HEK293 (cell line): Measurements from ENCODE around the gene FAM221B.

Experiments used
- CTCF ChIA-PET: fragments of 350-600 bp; formaldehyde crosslinking; extraction: SDS; loops from one replicate; lab custom pipeline; 2021; ENCODE audit warnings: antibody characterized with exemption; lab: Yijun Ruan, JAX
- POLR2A ChIA-PET: fragments of 300-600 bp; formaldehyde crosslinking; extraction: SDS; loops from one replicate; lab custom pipeline; 2020; ENCODE audit warnings: antibody characterized with exemption, inconsistent platforms; lab: Yijun Ruan, JAX
- H3K27ac ChIP-seq: fragments of 200-500 bp; sonication (Bioruptor generic); 2 replicates; pipeline ENCODE4 v1.5.1; 2014; ENCODE audit warnings: low read depth, low read length, control low read depth, inconsistent platforms; ENCODE audit errors: extremely low read depth
- H3K36me3 ChIP-seq, 2 experiments: fragments of 200-500 bp in 1 of 2; sonication (Bioruptor generic) in 1 of 2; 1 replicate in 1 of 2; 2 replicates in 1 of 2; pipeline ENCODE4 v1.5.1; 2014 to 2017; ENCODE audit warnings: inconsistent platforms in 2 of 2, low read length in 2 of 2; ENCODE audit not compliant: control insufficient read depth in 2 of 2, insufficient read depth in 1 of 2
- H3K4me1 ChIP-seq: fragments of 200-500 bp; sonication (Bioruptor generic); 2 replicates; pipeline ENCODE4 v1.5.1; 2014; ENCODE audit warnings: mild to moderate bottlenecking, low read length, inconsistent platforms; ENCODE audit not compliant: control insufficient read depth, insufficient read depth
- H3K4me3 ChIP-seq: 2 replicates; pipeline ENCODE4 v1.5.1; 2011; ENCODE audit warnings: low read depth, mild to moderate bottlenecking, control low read depth, low read length, moderate library complexity
- H3K9me3 ChIP-seq: fragments of 200-500 bp; sonication (Bioruptor generic); 2 replicates; pipeline ENCODE4 v1.5.1; 2014; ENCODE audit warnings: low read depth, low read length, inconsistent platforms; ENCODE audit not compliant: control insufficient read depth, insufficient read depth
- ATF2 ChIP-seq: fragments of 450-650 bp; formaldehyde crosslinking; IDR thresholded peaks from 2 replicates; pipeline ENCODE4 v1.5.1; 2016; ENCODE audit warnings: missing biosample characterization, missing genetic modification characterization, low read depth
- FEZF1 ChIP-seq: fragments of 450-650 bp; formaldehyde crosslinking; IDR thresholded peaks from 2 replicates; pipeline ENCODE4 v1.5.1; 2016; ENCODE audit warnings: missing biosample characterization, missing genetic modification characterization
- HOXA7 ChIP-seq: sonication (generic); formaldehyde crosslinking; IDR thresholded peaks from 2 replicates; pipeline ENCODE4 v1.8.1; 2022; ENCODE audit warnings: missing genetic modification reagents, borderline replicate concordance
- HOXD13 ChIP-seq: sonication (generic); formaldehyde crosslinking; IDR thresholded peaks from 2 replicates; pipeline ENCODE4 v1.8.0; 2022; ENCODE audit warnings: missing genetic modification reagents, borderline replicate concordance
- KLF7 ChIP-seq: fragments of 450-650 bp; formaldehyde crosslinking; IDR thresholded peaks from 2 replicates; pipeline ENCODE4 v1.5.1; 2016; ENCODE audit warnings: missing biosample characterization, missing genetic modification characterization, borderline replicate concordance
- OSR2 ChIP-seq: fragments of 450-650 bp; formaldehyde crosslinking; IDR thresholded peaks from 2 replicates; pipeline ENCODE4 v1.5.1; 2016; ENCODE audit warnings: missing biosample characterization, missing genetic modification characterization
- YY1 ChIP-seq: fragments of 450-650 bp; formaldehyde crosslinking; IDR thresholded peaks from 2 replicates; pipeline ENCODE4 v1.5.1; 2018; ENCODE audit warnings: missing biosample characterization, missing genetic modification characterization
- ZFP3 ChIP-seq: fragments of 450-650 bp; formaldehyde crosslinking; IDR thresholded peaks from 2 replicates; pipeline ENCODE4 v1.5.1; 2016; ENCODE audit warnings: low read depth, missing biosample characterization, missing genetic modification characterization
- ZNF354C ChIP-seq: fragments of 450-650 bp; formaldehyde crosslinking; IDR thresholded peaks from 2 replicates; pipeline ENCODE4 v1.5.1; 2016; ENCODE audit warnings: missing biosample characterization, missing genetic modification characterization, low read depth, borderline replicate concordance
- ZNF433 ChIP-seq: fragments of 450-650 bp; formaldehyde crosslinking; IDR thresholded peaks from 2 replicates; pipeline ENCODE4 v1.5.1; 2016; ENCODE audit warnings: missing biosample characterization, missing genetic modification characterization, low read depth
- ZNF48 ChIP-seq: fragments of 450-650 bp; formaldehyde crosslinking; IDR thresholded peaks from 2 replicates; pipeline ENCODE4 v1.5.1; 2016; ENCODE audit warnings: missing biosample characterization, missing genetic modification characterization
- ZNF514 ChIP-seq: fragments of 450-650 bp; formaldehyde crosslinking; IDR thresholded peaks from 2 replicates; pipeline ENCODE4 v1.5.1; 2016; ENCODE audit warnings: missing biosample characterization, missing genetic modification characterization
- ZNF561 ChIP-seq: fragments of 450-650 bp; IDR thresholded peaks from 2 replicates; pipeline ENCODE4 v1.5.1; 2018; ENCODE audit warnings: missing biosample characterization, missing genetic modification characterization, borderline replicate concordance
- ZNF596 ChIP-seq: fragments of 450-650 bp; IDR thresholded peaks from 2 replicates; pipeline ENCODE4 v1.5.0; 2018; ENCODE audit warnings: missing biosample characterization, mild to moderate bottlenecking, missing genetic modification characterization, moderate library complexity
- ZNF621 ChIP-seq: fragments of 450-650 bp; formaldehyde crosslinking; IDR thresholded peaks from 2 replicates; pipeline ENCODE4 v1.5.1; 2017; ENCODE audit warnings: missing biosample characterization, missing genetic modification characterization
- ZNF670 ChIP-seq: fragments of 450-650 bp; formaldehyde crosslinking; IDR thresholded peaks from 2 replicates; pipeline ENCODE4 v1.5.1; 2016; ENCODE audit warnings: missing biosample characterization, missing genetic modification characterization, low read depth
- ZSCAN23 ChIP-seq: fragments of 450-650 bp; formaldehyde crosslinking; IDR thresholded peaks from 2 replicates; pipeline ENCODE4 v1.5.1; 2016; ENCODE audit warnings: missing biosample characterization, missing genetic modification characterization
- ZSCAN4 ChIP-seq: fragments of 450-650 bp; formaldehyde crosslinking; IDR thresholded peaks from 2 replicates; pipeline ENCODE4 v1.5.1; 2017; ENCODE audit warnings: missing biosample characterization, missing genetic modification characterization
- ZSCAN5A ChIP-seq: fragments of 450-650 bp; formaldehyde crosslinking; IDR thresholded peaks from 2 replicates; pipeline ENCODE4 v1.5.1; 2016; ENCODE audit warnings: missing biosample characterization, missing genetic modification characterization
- TF ChIP-seq, protein P1 (sequence below): fragments of 450-650 bp; formaldehyde crosslinking; IDR thresholded peaks from 2 replicates; pipeline ENCODE4 v1.5.1; 2016; ENCODE audit warnings: missing biosample characterization, missing genetic modification characterization, borderline replicate concordance

The FAM221B gene

GRCh38 chr9:35797311-35798109 lies 31.0 kb downstream of the FAM221B start:
- no peaks in the 10 kb centered on the region for H3K9me3 ChIP-seq
- ChIA-PET CTCF (interaction anchor here (0.6 to 1.2 kb wide), 3 partner anchors 10 to 113 kb away, joined by 3 to 7 read pairs (median 4); no protein-coding TSS in a partner anchor), POLR2A (interaction anchor here (1.3 kb wide), 1 partner anchor 14 kb away, joined by 6 read pairs; the partner anchor contains the start of gene SPAG8)
- no peaks in the 10 kb centered on the region for H3K4me1 ChIP-seq
- no peak overlapping the region for H3K4me3 ChIP-seq
- peaks cover 0 to 35% of the 10 kb centered on the region in 2 experiments; a peak in 2 of 3 replicates for H3K36me3 ChIP-seq
- TF ChIP-seq ZFP3 (no peak), HOXA7 (CRISPR knock-in tag) (no peak), ZSCAN23 (no peak), ATF2 (tag by site-specific recombination) (peak; percentile 73; the same call in 1 of the 2 replicates), ZNF596 (tag by site-specific recombination) (no peak)
- no peak overlapping the region for H3K27ac ChIP-seq

DNA sequence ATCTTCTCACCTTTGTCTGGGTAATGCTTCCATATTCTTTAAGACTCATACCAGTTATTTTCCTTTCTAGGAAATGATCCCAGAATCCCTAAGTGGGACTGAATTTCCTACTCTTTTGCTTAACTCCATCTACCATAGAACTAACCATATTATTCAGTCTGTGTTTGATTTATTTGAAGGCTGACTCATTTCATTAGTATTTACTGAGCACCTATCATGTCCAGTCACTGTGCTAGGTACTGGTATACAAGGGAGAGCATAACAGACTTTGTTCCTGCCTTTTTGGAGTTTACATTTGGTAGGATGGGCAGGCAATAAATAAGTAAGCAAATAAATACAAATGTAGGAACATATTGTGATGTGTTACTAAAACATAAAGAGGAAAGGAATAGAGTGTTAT lies 32.8 kb downstream of the FAM221B start:
- no peak overlapping the region for H3K27ac ChIP-seq

More for the DNA sequence above, 32.8 kb downstream of the FAM221B start:
- Histone ChIP-seq H3K4me1 (no peaks in the 10 kb centered on the region), H3K9me3 (no peaks in the 10 kb centered on the region), H3K4me3 (no peak overlapping the region)
- CTCF ChIA-PET: interaction anchor here (0.6 to 2.9 kb wide), 4 partner anchors 31 to 1025 kb away, joined by 5 to 19 read pairs (median 8); no protein-coding TSS in a partner anchor
- no peak for TF ChIP-seq ZNF433 (tag by site-specific recombination)
- TF ChIP-seq ZSCAN4 (tag by site-specific recombination): no peak
- TF ChIP-seq ZNF354C (tag by site-specific recombination): no peak
- no peak for TF ChIP-seq OSR2 (tag by site-specific recombination)
- TF ChIP-seq FEZF1 (tag by site-specific recombination): no peak
- TF ChIP-seq, protein P1, sequence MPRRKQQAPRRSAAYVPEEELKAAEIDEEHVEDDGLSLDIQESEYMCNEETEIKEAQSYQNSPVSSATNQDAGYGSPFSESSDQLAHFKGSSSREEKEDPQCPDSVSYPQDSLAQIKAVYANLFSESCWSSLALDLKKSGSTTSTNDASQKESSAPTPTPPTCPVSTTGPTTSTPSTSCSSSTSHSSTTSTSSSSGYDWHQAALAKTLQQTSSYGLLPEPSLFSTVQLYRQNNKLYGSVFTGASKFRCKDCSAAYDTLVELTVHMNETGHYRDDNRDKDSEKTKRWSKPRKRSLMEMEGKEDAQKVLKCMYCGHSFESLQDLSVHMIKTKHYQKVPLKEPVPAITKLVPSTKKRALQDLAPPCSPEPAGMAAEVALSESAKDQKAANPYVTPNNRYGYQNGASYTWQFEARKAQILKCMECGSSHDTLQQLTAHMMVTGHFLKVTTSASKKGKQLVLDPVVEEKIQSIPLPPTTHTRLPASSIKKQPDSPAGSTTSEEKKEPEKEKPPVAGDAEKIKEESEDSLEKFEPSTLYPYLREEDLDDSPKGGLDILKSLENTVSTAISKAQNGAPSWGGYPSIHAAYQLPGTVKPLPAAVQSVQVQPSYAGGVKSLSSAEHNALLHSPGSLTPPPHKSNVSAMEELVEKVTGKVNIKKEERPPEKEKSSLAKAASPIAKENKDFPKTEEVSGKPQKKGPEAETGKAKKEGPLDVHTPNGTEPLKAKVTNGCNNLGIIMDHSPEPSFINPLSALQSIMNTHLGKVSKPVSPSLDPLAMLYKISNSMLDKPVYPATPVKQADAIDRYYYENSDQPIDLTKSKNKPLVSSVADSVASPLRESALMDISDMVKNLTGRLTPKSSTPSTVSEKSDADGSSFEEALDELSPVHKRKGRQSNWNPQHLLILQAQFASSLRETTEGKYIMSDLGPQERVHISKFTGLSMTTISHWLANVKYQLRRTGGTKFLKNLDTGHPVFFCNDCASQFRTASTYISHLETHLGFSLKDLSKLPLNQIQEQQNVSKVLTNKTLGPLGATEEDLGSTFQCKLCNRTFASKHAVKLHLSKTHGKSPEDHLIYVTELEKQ (tag by site-specific recombination): no peak
- no peak for TF ChIP-seq ZNF670 (tag by site-specific recombination)
- no peak for TF ChIP-seq ZNF561 (tag by site-specific recombination)
- no peak for TF ChIP-seq KLF7 (tag by site-specific recombination)
- TF ChIP-seq HOXD13: no peak
- no peak for TF ChIP-seq ZSCAN5A
- TF ChIP-seq ZNF514 (tag by site-specific recombination): no peak
- no peak for TF ChIP-seq ZNF621 (tag by site-specific recombination)
- no peak for TF ChIP-seq YY1 (tag by site-specific recombination)
- no peak for TF ChIP-seq ZNF48 (tag by site-specific recombination)
- TF ChIP-seq, all 188 proteins: peak for 0
- peaks cover 0 to 19% of the 10 kb centered on the region in 2 experiments; a peak in 1 of 3 replicates for H3K36me3 ChIP-seq
- POLR2A ChIA-PET: interaction anchor here (0.6 kb wide), 1 partner anchor 39 kb away, joined by 3 read pairs; no protein-coding TSS in a partner anchor
